Measurements from ENCODE around the gene NUB1.

NUB1 gene

GRCh38 chr7:151408839-151409666 lies 67.4 kb downstream of the NUB1 start:
- Histone ChIP-seq H3K36me3 (ENCODE audit: control insufficient read depth, insufficient read depth, low read length) (no peaks in the 10 kb centered on the region), H3K27ac (ENCODE audit: insufficient read depth, low read depth, low read length, poor library complexity, severe bottlenecking) (no peak overlapping the region), H3K4me3 (ENCODE audit: insufficient read depth, low read depth, low read length) (peak overlapping the region; percentile 67), H3K4me1 (ENCODE audit: control insufficient read depth, insufficient read depth, low read length) (no peaks in the 10 kb centered on the region), H3K9me3 (ENCODE audit: control insufficient read depth, low read length) (no peaks in the 10 kb centered on the region), H3K27me3 (ENCODE audit: control insufficient read depth, insufficient read depth, low read length, poor library complexity, severe bottlenecking) (peaks cover 56% of the 10 kb centered on the region)
- 2% methylated on average over 60 to 61 of the region's 61 CpGs for WGBS, 2 experiments

- no peaks in the 10 kb centered on the region for H3K4me1 ChIP-seq (ENCODE audit: control insufficient read depth, insufficient read depth, low read length)
- 0% methylated on average over 75 of the region's 75 CpGs for WGBS, 2 experiments
- no peaks in the 10 kb centered on the region for H3K36me3 ChIP-seq (ENCODE audit: control insufficient read depth, insufficient read depth, low read length)
- H3K9me3 ChIP-seq (ENCODE audit: control insufficient read depth, low read length) = no peaks in the 10 kb centered on the region
- H3K27ac ChIP-seq (ENCODE audit: insufficient read depth, low read depth, low read length, poor library complexity, severe bottlenecking) = no peak within 1 kb of the TSS
- peaks cover 56% of the 10 kb centered on the region for H3K27me3 ChIP-seq (ENCODE audit: control insufficient read depth, insufficient read depth, low read length, poor library complexity, severe bottlenecking)
- peak within 1 kb of the TSS; percentile 67 for H3K4me3 ChIP-seq (ENCODE audit: insufficient read depth, low read depth, low read length)
These were observed 68.2 kb downstream of the NUB1 start, which contains the start of gene WDR86 for GRCh38 chr7:151409667-151410404. TSS of gene WDR86 (minus strand) at chr7:151410038. CDS start at chr7:151409589, 449 bp downstream.

GRCh38 chr7:151410405-151411390 lies 69.1 kb downstream of the NUB1 start:
- 18% methylated on average over 55 of the region's 55 CpGs for WGBS, 2 experiments
- Histone ChIP-seq H3K4me1 (ENCODE audit: control insufficient read depth, insufficient read depth, low read length) (no peaks in the 10 kb centered on the region), H3K4me3 (ENCODE audit: insufficient read depth, low read depth, low read length) (peak overlapping the region; percentile 67), H3K9me3 (ENCODE audit: control insufficient read depth, low read length) (no peaks in the 10 kb centered on the region), H3K36me3 (ENCODE audit: control insufficient read depth, insufficient read depth, low read length) (no peaks in the 10 kb centered on the region), H3K27me3 (ENCODE audit: control insufficient read depth, insufficient read depth, low read length, poor library complexity, severe bottlenecking) (peaks cover 58% of the 10 kb centered on the region), H3K27ac (ENCODE audit: insufficient read depth, low read depth, low read length, poor library complexity, severe bottlenecking) (no peak overlapping the region)

- H3K27me3 ChIP-seq (ENCODE audit: control insufficient read depth, insufficient read depth, low read length, poor library complexity, severe bottlenecking) = peaks cover 63% of the 10 kb centered on the region
- 65 to 72% methylated on average over 6 of the region's 6 CpGs for WGBS, 2 experiments
- H3K9me3 ChIP-seq (ENCODE audit: control insufficient read depth, low read length) = no peaks in the 10 kb centered on the region
- no peak overlapping the region for H3K27ac ChIP-seq (ENCODE audit: insufficient read depth, low read depth, low read length, poor library complexity, severe bottlenecking)
- no peaks in the 10 kb centered on the region for H3K4me1 ChIP-seq (ENCODE audit: control insufficient read depth, insufficient read depth, low read length)
- H3K4me3 ChIP-seq (ENCODE audit: insufficient read depth, low read depth, low read length) = no peak overlapping the region
- H3K36me3 ChIP-seq (ENCODE audit: control insufficient read depth, insufficient read depth, low read length) = no peaks in the 10 kb centered on the region
These were observed 69.9 kb downstream of the NUB1 start for GRCh38 chr7:151411551-151411950.

GRCh38 chr7:151412318-151412717 lies 70.7 kb downstream of the NUB1 start:
- WGBS, 2 experiments = 83 to 87% methylated on average over 4 of the region's 4 CpGs
- no peak overlapping the region for H3K4me3 ChIP-seq (ENCODE audit: insufficient read depth, low read depth, low read length)
- H3K4me1 ChIP-seq (ENCODE audit: control insufficient read depth, insufficient read depth, low read length) = no peaks in the 10 kb centered on the region
- no peaks in the 10 kb centered on the region for H3K9me3 ChIP-seq (ENCODE audit: control insufficient read depth, low read length)
- no peaks in the 10 kb centered on the region for H3K36me3 ChIP-seq (ENCODE audit: control insufficient read depth, insufficient read depth, low read length)
- H3K27me3 ChIP-seq (ENCODE audit: control insufficient read depth, insufficient read depth, low read length, poor library complexity, severe bottlenecking) = peaks cover 67% of the 10 kb centered on the region
- H3K27ac ChIP-seq (ENCODE audit: insufficient read depth, low read depth, low read length, poor library complexity, severe bottlenecking) = no peak overlapping the region

- H3K4me1 ChIP-seq (ENCODE audit: control insufficient read depth, insufficient read depth, low read length) = no peaks in the 10 kb centered on the region
- no peak overlapping the region for H3K27ac ChIP-seq (ENCODE audit: insufficient read depth, low read depth, low read length, poor library complexity, severe bottlenecking)
- no peak overlapping the region for H3K4me3 ChIP-seq (ENCODE audit: insufficient read depth, low read depth, low read length)
- H3K9me3 ChIP-seq (ENCODE audit: control insufficient read depth, low read length) = no peaks in the 10 kb centered on the region
- WGBS, 2 experiments = 91 to 96% methylated on average over 4 of the region's 4 CpGs
- no peaks in the 10 kb centered on the region for H3K36me3 ChIP-seq (ENCODE audit: control insufficient read depth, insufficient read depth, low read length)
- peaks cover 61% of the 10 kb centered on the region for H3K27me3 ChIP-seq (ENCODE audit: control insufficient read depth, insufficient read depth, low read length, poor library complexity, severe bottlenecking)
These were observed 71.6 kb downstream of the NUB1 start for GRCh38 chr7:151413241-151413640.

- Histone ChIP-seq H3K36me3 (ENCODE audit: control insufficient read depth, insufficient read depth, low read length) (no peaks in the 10 kb centered on the region), H3K27me3 (ENCODE audit: control insufficient read depth, insufficient read depth, low read length, poor library complexity, severe bottlenecking) (peaks cover 38% of the 10 kb centered on the region), H3K27ac (ENCODE audit: insufficient read depth, low read depth, low read length, poor library complexity, severe bottlenecking) (no peak overlapping the region), H3K9me3 (ENCODE audit: control insufficient read depth, low read length) (no peaks in the 10 kb centered on the region), H3K4me3 (ENCODE audit: insufficient read depth, low read depth, low read length) (no peak overlapping the region), H3K4me1 (ENCODE audit: control insufficient read depth, insufficient read depth, low read length) (no peaks in the 10 kb centered on the region)
- 91 to 100% methylated on average over 2 of the region's 3 CpGs for WGBS, 2 experiments
These were observed 73.9 kb downstream of the NUB1 start for GRCh38 chr7:151415375-151416105.

- Histone ChIP-seq H3K27ac (ENCODE audit: insufficient read depth, low read depth, low read length, poor library complexity, severe bottlenecking) (no peak overlapping the region), H3K4me3 (ENCODE audit: insufficient read depth, low read depth, low read length) (no peak overlapping the region), H3K36me3 (ENCODE audit: control insufficient read depth, insufficient read depth, low read length) (no peaks in the 10 kb centered on the region), H3K9me3 (ENCODE audit: control insufficient read depth, low read length) (no peaks in the 10 kb centered on the region), H3K27me3 (ENCODE audit: control insufficient read depth, insufficient read depth, low read length, poor library complexity, severe bottlenecking) (peaks cover 30% of the 10 kb centered on the region), H3K4me1 (ENCODE audit: control insufficient read depth, insufficient read depth, low read length) (no peaks in the 10 kb centered on the region)
- WGBS, 2 experiments = 38 to 39% methylated on average over 10 of the region's 10 CpGs
These were observed 74.7 kb downstream of the NUB1 start for GRCh38 chr7:151416112-151416940.

- 81 to 84% methylated on average over 11 of the region's 11 CpGs for WGBS, 2 experiments
- H3K27ac ChIP-seq (ENCODE audit: insufficient read depth, low read depth, low read length, poor library complexity, severe bottlenecking) = no peak overlapping the region
- no peaks in the 10 kb centered on the region for H3K4me1 ChIP-seq (ENCODE audit: control insufficient read depth, insufficient read depth, low read length)
These were observed 75.3 kb downstream of the NUB1 start for GRCh38 chr7:151416941-151417315.

More at GRCh38 chr7:151416941-151417315, 75.3 kb downstream of the NUB1 start:
- Histone ChIP-seq H3K36me3 (ENCODE audit: control insufficient read depth, insufficient read depth, low read length) (no peaks in the 10 kb centered on the region), H3K4me3 (ENCODE audit: insufficient read depth, low read depth, low read length) (no peak overlapping the region), H3K27me3 (ENCODE audit: control insufficient read depth, insufficient read depth, low read length, poor library complexity, severe bottlenecking) (peaks cover 24% of the 10 kb centered on the region), H3K9me3 (ENCODE audit: control insufficient read depth, low read length) (no peaks in the 10 kb centered on the region)
